H9 (cell line): ENCODE results near the gene AFF2. TPM values are rescaled to one million over a fixed set of nuclear protein-coding genes. Genes with fewer than 3 reads are reported as not detected.

Experiments used
- DNase-seq: peaks from one replicate; pipeline ENCODE4 v3.0.0-alpha.2; 2017
- H2AFZ ChIP-seq: one replicate; pipeline ENCODE4 v1.6.1; 2013; ENCODE audit warnings: mild to moderate bottlenecking, low read length, control low read depth, moderate library complexity
- H2AK5ac ChIP-seq: 2 replicates; pipeline ENCODE4 v1.6.1; 2013; ENCODE audit warnings: low read length, control low read depth, mixed read lengths; ENCODE audit not compliant: insufficient read length
- H2BK120ac ChIP-seq: one replicate; pipeline ENCODE4 v1.6.1; 2013; ENCODE audit warnings: low read depth, mild to moderate bottlenecking, low read length, control low read depth, inconsistent platforms; ENCODE audit not compliant: poor library complexity, severe bottlenecking
- H2BK12ac ChIP-seq: 2 replicates; pipeline ENCODE4 v1.6.1; 2013; ENCODE audit warnings: low read length, control low read depth, mixed read lengths, low read depth; ENCODE audit not compliant: insufficient read length
- H2BK15ac ChIP-seq: 2 replicates; pipeline ENCODE4 v1.6.1; 2013; ENCODE audit warnings: low read depth, low read length, control low read depth
- H2BK20ac ChIP-seq: one replicate; pipeline ENCODE4 v1.6.1; 2013; ENCODE audit warnings: low read depth, mild to moderate bottlenecking, low read length, control low read depth, inconsistent platforms; ENCODE audit not compliant: poor library complexity, severe bottlenecking
- H2BK5ac ChIP-seq: 2 replicates; pipeline ENCODE4 v1.6.1; 2013; ENCODE audit warnings: low read length, control low read depth, mixed read lengths; ENCODE audit not compliant: insufficient read length
- H3K14ac ChIP-seq: 2 replicates; pipeline ENCODE4 v1.6.1; 2013; ENCODE audit warnings: low read length, control low read depth; ENCODE audit not compliant: insufficient read depth
- H3K18ac ChIP-seq: 2 replicates; pipeline ENCODE4 v1.6.1; 2013; ENCODE audit warnings: low read depth, mild to moderate bottlenecking, mixed read lengths, low read length, control low read depth; ENCODE audit not compliant: insufficient read length
- H3K23ac ChIP-seq: 2 replicates; pipeline ENCODE4 v1.6.1; 2013; ENCODE audit warnings: low read length, control low read depth, mixed read lengths, low read depth; ENCODE audit not compliant: insufficient read length
- H3K23me2 ChIP-seq: 2 replicates; pipeline ENCODE4 v1.6.1; 2013; ENCODE audit warnings: low read depth, mild to moderate bottlenecking, mixed read lengths, low read length, control low read depth; ENCODE audit not compliant: insufficient read length, poor library complexity, severe bottlenecking
- H3K27ac ChIP-seq: 2 replicates; pipeline ENCODE4 v1.5.1; 2013; ENCODE audit warnings: low read length, control low read depth, mixed read lengths, low read depth; ENCODE audit not compliant: insufficient read length
- H3K27me3 ChIP-seq: 2 replicates; pipeline ENCODE4 v1.6.1; 2013; ENCODE audit warnings: low read length, control low read depth, inconsistent platforms; ENCODE audit not compliant: insufficient read depth
- H3K4ac ChIP-seq: 2 replicates; pipeline ENCODE4 v1.6.1; 2013; ENCODE audit warnings: low read depth, mild to moderate bottlenecking, control low read depth, inconsistent platforms, low read length, moderate library complexity
- H3K4me1 ChIP-seq: 2 replicates; pipeline ENCODE4 v1.6.1; 2013; ENCODE audit warnings: low read length, control low read depth, inconsistent platforms; ENCODE audit not compliant: insufficient read depth
- H3K4me2 ChIP-seq: 2 replicates; pipeline ENCODE4 v1.6.1; 2013; ENCODE audit warnings: low read length, control low read depth, mixed read lengths; ENCODE audit not compliant: insufficient read length, insufficient read depth
- H3K56ac ChIP-seq: 2 replicates; pipeline ENCODE4 v1.6.1; 2013; ENCODE audit warnings: low read depth, mild to moderate bottlenecking, mixed read lengths, low read length, control low read depth; ENCODE audit not compliant: insufficient read length
- H3K79me1 ChIP-seq: 2 replicates; pipeline ENCODE4 v1.6.1; 2013; ENCODE audit warnings: low read depth, mild to moderate bottlenecking, moderate library complexity, low read length, control low read depth, inconsistent platforms; ENCODE audit not compliant: insufficient read depth, poor library complexity, severe bottlenecking
- H3K79me2 ChIP-seq: 2 replicates; pipeline ENCODE4 v1.6.1; 2013; ENCODE audit warnings: low read length, control low read depth, inconsistent platforms; ENCODE audit not compliant: insufficient read depth
- H3K9ac ChIP-seq: 2 replicates; pipeline ENCODE4 v1.6.1; 2013; ENCODE audit warnings: low read length, control low read depth, mixed read lengths; ENCODE audit not compliant: insufficient read length; ENCODE audit errors: extremely low read depth
- H3K9me3 ChIP-seq: one replicate; pipeline ENCODE4 v1.6.1; 2013; ENCODE audit warnings: low read depth, low read length, inconsistent platforms; ENCODE audit not compliant: control insufficient read depth
- H3T11ph ChIP-seq: one replicate; pipeline ENCODE4 v1.6.1; 2013; ENCODE audit warnings: mild to moderate bottlenecking, low read length, control low read depth, inconsistent platforms
- H4K20me1 ChIP-seq: one replicate; pipeline ENCODE4 v1.6.1; 2013; ENCODE audit not compliant: control insufficient read depth, insufficient read length, insufficient read depth
- H4K5ac ChIP-seq: 2 replicates; pipeline ENCODE4 v1.6.1; 2013; ENCODE audit warnings: low read depth, mild to moderate bottlenecking, mixed read lengths, low read length, control low read depth; ENCODE audit not compliant: insufficient read length
- H4K8ac ChIP-seq: replicated peaks from 2 replicates; pipeline ENCODE4 v1.6.1; 2013; ENCODE audit warnings: low read length, control low read depth, mixed read lengths, low read depth; ENCODE audit not compliant: insufficient read length
- H4K91ac ChIP-seq: 2 replicates; pipeline ENCODE4 v1.6.1; 2013; ENCODE audit warnings: low read depth, mild to moderate bottlenecking, moderate library complexity, mixed read lengths, low read length, control low read depth; ENCODE audit not compliant: insufficient read length
- H3K27ac Mint-ChIP-seq, 3 experiments: 2 replicates in 2 of 3; 3 replicates in 1 of 3; pipeline ENCODE4 v1.8.0; 2020 to 2021; ENCODE audit warnings: mixed read lengths in 3 of 3, mild to moderate bottlenecking in 1 of 3, moderate library complexity in 1 of 3
- H3K27me3 Mint-ChIP-seq: 2 replicates; pipeline ENCODE4 v1.8.0; 2021; ENCODE audit warnings: low read depth, mild to moderate bottlenecking, moderate library complexity, mixed read lengths
- H3K36me3 Mint-ChIP-seq, 3 experiments: 2 replicates in 2 of 3; 3 replicates in 1 of 3; pipeline ENCODE4 v1.8.0; 2020 to 2021; ENCODE audit warnings: low read depth in 3 of 3, mixed read lengths in 3 of 3; ENCODE audit not compliant: insufficient read depth in 1 of 3
- H3K4me1 Mint-ChIP-seq, 2 experiments: 2 replicates each; pipeline ENCODE4 v1.8.0; 2020; ENCODE audit warnings: mixed read lengths in 2 of 2
- H3K4me3 Mint-ChIP-seq, 2 experiments: 2 replicates in 1 of 2; 3 replicates in 1 of 2; pipeline ENCODE4 v1.8.0; 2020 to 2021; ENCODE audit warnings: mild to moderate bottlenecking in 2 of 2, mixed read lengths in 2 of 2, moderate library complexity in 1 of 2
- H3K9me3 Mint-ChIP-seq, 2 experiments: 2 replicates in 1 of 2; 3 replicates in 1 of 2; pipeline ENCODE4 v1.8.0; 2020; ENCODE audit warnings: mild to moderate bottlenecking in 2 of 2, mixed read lengths in 2 of 2, moderate library complexity in 1 of 2
- CTCF ChIP-seq: fragments of 200-600 bp; sonication (generic); conservative IDR thresholded peaks from 3 replicates; pipeline ENCODE4 v1.8.0; 2021; ENCODE audit warnings: antibody characterized with exemption, mild to moderate bottlenecking
- WGBS: extraction: QIAGEN DNeasy Blood & Tissue Kit; methylation state at CpG from one replicate; pipeline ENCODE4 v1.1.7; 2013; ENCODE audit warnings: missing lambda C conversion rate, low lambda C conversion rate, mixed read lengths; ENCODE audit not compliant: insufficient read length; ENCODE audit errors: extremely low coverage; 5-methylcytosine and 5-hydroxymethylcytosine counted together
- total RNA-seq: library from RNA; stranded (reverse); gene quantifications from 2 replicates; pipeline ENCODE4 v1.2.1, GENCODE V29; 2021

AFF2 gene
- total RNA-seq, 1 experiment from 2014 or later: 14.6 TPM

- no CpG with 5 or more reads among the region's 2 CpGs for WGBS
- Histone ChIP-seq H3T11ph (no peak overlapping the region), H3K4me1 (no peaks in the 10 kb centered on the region), H3K56ac (no peak overlapping the region), H3K23ac (no peak overlapping the region), H3K9ac (no peak overlapping the region), H3K9me3 (peaks cover 54% of the 10 kb centered on the region), H3K14ac (no peak overlapping the region), H3K79me2 (no peaks in the 10 kb centered on the region), H3K4ac (no peak overlapping the region), H2BK20ac (no peak overlapping the region), H4K91ac (no peak overlapping the region), H2BK12ac (no peak overlapping the region), H3K27ac (no peak overlapping the region), H3K23me2 (no peaks in the 10 kb centered on the region), H4K20me1 (no peaks in the 10 kb centered on the region), H3K4me2 (no peak overlapping the region), H3K79me1 (no peaks in the 10 kb centered on the region), H3K18ac (no peak overlapping the region), H4K5ac (no peak overlapping the region), H2BK15ac (no peak overlapping the region), H2AK5ac (no peak overlapping the region), H2BK120ac (no peak overlapping the region), H3K27me3 (no peaks in the 10 kb centered on the region), H2BK5ac (no peak overlapping the region), H2AFZ (no peak overlapping the region), H4K8ac (no peak overlapping the region)
- H3K4me3 Mint-ChIP-seq: no peak overlapping the region
- no peaks in the 10 kb centered on the region; a peak in 1 of 7 replicates for H3K36me3 Mint-ChIP-seq
- no peak overlapping the region for H3K27ac Mint-ChIP-seq
- H3K4me1 Mint-ChIP-seq: 0 out of 4 replicates have a peak, but pooled peaks cover 0 to 2% of the 10 kb centered on the region in 2 experiments
- peaks cover 49 to 57% of the 10 kb centered on the region in 2 experiments for H3K9me3 Mint-ChIP-seq
- DNase-seq: no peak
- TF ChIP-seq CTCF: no peak
- H3K27me3 Mint-ChIP-seq: no peaks in the 10 kb centered on the region
Observed at GRCh38 chrX:149032449-149032848, 532.0 kb downstream of the AFF2 start.
